GM19467 (cell line): ENCODE measurements around the gene SRC.

Experiments
- ATAC-seq: cut with Tn5 transposase; IDR thresholded peaks from one replicate; pipeline ENCODE4 v1.9.1; 2021; ENCODE audit warnings: mild to moderate bottlenecking, moderate library complexity; ENCODE audit not compliant: unreplicated experiment

The SRC gene

DNA sequence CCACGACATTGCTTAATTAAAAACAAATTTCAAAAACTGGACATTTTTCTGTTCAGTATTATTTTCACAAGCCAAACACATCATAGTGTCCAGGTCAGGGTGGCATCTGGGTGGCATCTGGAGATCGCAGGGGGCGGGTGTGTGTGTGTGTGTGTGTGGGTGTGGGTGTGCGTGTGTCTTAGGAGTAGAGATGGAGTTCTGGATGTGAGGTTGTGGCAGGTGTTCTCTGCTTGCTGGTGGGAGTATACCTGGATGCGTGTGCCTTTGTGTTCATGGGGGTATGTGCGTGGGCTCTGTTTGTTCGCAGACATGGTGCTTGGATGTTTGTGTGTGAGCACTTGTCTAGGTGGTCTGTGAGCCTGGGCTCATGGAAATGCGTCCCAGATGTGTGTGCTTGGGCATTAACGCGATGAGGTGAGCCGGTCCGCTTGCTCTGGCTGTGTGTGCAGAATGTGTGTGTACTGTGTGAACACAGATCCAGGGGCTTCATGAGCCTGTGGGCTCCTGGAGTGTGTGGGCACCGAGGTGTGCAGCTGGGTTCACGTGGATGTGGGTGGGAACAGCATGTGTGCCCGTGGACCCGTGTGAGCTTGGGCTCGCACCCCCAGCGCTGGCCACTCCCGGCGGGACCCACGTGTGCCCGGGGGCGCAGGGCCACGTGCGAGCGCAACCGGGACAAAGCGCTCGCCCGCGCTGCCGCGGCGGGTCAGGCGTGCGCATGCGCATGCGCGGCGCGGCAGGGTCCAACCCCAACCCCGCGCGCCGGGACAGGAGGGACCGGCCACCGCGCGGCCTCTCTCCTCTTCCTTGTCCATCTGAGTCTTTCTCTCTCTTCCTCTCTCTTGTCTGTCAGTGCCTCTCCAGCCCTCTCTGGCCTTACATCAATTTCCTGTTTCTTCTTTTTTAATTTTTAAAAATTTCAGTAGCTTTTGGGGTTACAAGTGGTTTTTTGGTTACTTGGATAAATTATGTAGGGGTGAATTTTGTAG, 60.4 kb downstream of the SRC start:
- no peak for ATAC-seq

- no peak for ATAC-seq
These were observed 61.2 kb downstream of the SRC start for GRCh38 chr20:37407019-37407566.

DNA sequence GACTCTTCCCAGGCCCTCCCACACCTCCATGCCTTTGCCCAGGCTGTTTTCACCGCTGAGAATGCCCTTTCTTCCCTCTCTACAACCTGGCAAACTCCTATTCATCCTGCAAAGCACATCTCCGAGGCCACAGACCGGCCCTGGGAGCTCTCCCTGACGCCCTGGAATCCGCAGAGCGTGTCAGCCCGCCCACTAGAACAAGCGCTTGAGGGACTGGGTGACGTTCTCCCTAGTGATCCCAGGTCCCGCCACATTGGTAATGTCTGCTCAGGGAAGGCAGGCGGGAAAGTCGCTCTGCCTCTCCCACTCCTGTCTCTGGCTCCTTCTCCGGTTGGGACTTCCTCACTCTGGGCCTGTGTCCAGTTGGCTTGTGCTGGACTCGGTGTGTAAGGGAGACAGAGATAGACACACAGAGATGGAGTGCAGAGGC, 61.6 kb downstream of the SRC start:
- no peak for ATAC-seq

DNA sequence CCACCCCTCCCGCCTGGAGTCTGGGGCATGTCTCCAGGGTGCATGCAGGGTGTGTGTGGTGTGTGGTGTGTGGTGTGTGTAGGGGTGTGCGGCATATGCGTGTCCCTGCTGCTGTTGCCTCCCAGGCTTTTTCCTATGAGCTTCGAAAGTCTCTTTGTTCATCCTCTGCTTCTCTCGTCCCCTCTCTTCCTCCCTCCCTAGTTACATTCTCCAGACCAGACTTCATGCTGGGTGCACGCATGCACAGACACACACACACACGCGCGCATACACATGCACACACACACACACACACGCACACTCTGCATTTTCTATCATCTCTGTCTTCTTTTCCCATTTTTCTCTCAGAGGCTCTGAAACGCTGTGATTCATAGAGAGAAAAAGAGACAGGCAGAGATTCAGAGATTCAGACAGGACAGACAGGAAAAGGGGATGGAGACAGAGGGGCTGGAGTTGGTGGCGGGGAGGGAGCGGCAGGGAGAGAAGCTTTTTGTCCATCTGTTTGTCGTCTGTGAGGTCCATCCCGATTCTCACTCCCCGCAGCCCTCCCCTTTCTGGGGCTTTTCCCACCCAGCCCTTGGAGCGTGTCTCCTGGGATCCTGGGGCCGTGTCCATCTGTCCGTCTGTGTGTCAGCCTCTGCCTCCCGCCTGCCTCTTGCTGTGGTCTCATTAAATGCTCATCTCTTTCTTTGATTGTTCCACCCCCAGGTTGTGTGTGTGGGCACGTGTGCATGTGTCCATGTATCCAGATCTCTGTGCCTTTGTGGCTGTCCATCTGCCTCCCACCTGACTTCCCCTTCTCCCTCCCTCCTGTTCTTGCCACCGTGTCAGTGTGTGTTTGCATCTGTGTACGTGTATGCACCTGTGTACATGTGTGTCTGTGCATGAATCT, 62.6 kb downstream of the SRC start:
- no peak for ATAC-seq

- no peak for ATAC-seq
These were observed 65.7 kb downstream of the SRC start for GRCh38 chr20:37411408-37412219.

DNA sequence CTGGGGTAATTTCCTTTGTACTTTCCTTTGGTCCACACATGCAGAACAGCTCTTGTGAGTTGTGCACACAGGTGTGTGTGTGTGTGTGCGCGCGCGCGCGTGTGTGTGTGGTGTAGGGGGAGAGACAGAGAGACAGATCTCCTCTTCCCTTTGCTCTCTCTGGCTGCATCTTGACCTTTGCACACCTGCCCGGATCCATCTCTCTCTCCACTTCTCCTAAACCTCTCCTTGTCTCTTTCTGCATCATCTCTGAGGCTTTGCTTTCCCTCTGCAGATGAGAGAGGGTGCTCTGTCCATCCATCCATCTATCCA, 67.0 kb downstream of the SRC start:
- no peak for ATAC-seq

DNA sequence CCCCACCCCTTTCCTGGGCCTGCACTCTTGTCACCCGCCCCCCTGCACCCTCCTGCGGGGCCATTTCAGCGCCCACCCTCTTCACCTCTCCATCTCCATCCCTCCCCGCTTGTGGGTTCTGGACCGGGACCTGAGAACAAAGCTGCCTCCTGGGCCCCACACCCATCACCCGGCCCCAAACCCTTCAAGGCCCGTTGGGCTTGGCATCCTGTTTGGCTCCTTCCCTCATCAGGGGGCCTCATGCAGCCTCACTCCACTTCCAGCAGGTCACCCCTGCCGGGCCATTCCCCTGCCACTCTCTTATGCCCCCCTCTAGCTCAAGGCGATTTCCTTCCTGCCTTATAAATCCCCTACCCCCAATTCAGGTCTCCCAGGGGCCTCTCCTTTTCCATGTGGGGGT, 67.4 kb downstream of the SRC start:
- ATAC-seq: no peak

DNA sequence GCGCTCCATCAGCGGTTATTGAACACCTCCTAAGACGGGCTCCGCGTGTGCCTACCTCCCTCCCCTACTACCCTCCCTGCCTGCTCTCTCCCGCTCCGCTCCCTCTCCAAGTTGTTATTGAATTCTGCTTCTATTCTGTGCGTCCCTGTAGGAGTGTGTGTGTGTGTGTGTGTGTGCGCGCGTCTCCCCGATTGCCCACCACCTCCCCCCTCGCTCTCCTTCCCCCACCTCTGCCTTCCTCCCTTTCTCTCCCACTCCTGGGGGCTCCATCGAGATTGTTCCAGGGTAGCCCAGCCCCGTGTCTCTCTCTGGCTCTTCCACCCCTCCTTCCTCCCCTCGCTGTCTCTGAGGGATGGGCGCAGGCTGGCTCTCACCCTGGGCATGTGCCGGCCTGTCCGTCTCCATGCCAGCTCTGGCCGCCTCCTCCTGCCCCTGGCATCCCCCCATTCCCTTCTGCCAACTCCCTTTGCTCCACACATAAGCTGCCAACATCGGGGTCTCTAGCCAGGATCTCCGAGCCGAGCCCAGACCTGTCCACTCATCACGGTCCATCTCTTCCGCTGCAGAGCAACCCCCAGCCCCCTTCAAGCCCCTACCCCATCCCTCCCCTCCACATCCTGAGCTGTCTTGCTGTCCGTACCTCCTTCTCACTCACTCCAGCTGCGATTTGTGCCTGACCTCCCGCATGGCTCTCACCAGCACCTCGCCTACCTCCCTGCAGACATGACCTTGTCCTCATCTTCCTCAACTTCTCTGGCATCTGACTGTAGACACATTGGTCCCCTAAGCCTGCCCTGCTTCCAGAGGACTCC, 68.5 kb downstream of the SRC start:
- no peak for ATAC-seq

DNA sequence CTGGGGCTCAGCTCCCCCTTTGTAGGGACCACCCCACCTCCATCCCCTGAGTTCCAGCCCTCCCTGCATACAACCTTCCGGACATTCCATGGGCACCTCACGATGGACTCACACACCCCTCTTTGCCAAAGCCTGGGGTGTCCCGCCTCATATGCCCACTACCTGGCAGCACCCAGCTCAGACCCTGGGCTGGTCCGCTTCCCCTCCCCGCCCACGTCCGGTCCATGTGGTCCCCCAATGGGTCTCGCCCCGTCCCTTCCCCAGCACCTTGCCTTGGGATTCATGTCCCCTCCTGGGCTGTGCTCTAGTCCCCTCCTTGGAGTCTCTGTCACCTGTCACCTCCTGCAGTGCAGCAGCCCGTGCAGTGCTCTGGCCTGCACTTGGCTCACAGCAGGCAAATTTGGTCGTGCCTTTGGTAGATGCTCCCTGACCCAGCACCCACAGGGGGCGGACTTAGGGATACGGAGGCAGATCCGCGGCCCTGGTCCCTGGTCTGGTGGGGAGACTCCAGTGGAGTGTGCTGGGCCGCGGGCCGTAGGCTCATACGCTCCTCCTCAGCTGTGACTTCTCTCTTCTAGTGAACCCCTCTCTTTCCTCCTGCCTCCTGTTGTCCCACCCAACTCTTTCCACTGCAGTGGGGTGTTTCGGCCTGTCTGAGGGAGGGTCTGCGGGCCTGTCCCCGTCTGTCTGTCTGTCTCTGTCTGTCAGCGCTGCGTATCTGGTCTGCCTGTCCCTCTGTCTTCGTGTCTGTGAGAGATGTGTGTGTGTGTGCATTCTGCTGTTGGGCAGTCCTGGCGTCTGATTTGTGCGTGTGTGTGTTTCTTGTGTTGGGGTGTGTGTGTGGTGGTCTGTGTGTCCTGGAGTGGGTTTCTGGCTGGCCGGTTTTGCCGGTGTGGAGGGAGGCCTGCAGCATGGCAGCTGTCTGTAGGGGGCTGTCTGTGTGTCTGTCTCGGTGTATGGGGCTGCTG, 69.5 kb downstream of the SRC start:
- no peak for ATAC-seq

- no peak for ATAC-seq
These were observed 70.3 kb downstream of the SRC start for GRCh38 chr20:37416100-37416847.

DNA sequence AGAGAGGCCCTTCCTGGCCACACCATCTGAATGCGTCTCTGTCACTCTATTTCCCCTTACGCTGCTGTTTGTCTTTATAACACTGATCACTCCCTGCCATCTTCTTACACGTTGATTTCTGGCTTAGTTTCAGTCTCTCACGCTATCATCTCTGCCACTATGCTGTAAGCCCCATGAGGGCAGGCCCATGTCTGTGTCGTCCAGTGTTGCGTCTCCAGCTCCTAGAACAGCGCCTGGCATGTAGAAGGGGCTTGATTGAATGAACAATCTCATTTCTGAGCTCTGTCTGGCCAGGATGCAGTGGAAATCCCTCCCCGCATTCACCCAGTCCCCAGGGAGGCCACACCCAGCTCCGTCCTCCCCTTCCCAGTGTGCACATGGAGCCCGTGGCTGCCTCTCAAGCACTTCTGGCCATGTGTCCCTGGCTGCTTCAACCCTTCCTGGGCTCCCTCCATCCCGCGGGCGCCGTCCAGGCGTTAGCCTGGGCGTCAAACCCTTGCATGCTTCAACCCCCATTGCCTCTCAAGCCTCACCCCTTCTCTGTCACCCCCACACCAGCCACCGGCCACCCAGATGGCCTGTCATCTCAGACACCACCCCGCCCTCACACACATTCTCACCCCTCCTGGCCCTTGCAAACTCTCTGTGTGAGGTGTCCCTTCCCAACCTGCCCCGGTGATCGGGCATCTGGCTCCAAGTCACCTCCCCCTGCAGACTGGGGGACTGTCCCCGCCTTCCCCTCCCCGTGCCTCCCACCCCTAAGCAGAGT, 71.1 kb downstream of the SRC start:
- ATAC-seq: no peak

- no peak for ATAC-seq
These were observed 71.9 kb downstream of the SRC start for GRCh38 chr20:37417617-37418467.

DNA sequence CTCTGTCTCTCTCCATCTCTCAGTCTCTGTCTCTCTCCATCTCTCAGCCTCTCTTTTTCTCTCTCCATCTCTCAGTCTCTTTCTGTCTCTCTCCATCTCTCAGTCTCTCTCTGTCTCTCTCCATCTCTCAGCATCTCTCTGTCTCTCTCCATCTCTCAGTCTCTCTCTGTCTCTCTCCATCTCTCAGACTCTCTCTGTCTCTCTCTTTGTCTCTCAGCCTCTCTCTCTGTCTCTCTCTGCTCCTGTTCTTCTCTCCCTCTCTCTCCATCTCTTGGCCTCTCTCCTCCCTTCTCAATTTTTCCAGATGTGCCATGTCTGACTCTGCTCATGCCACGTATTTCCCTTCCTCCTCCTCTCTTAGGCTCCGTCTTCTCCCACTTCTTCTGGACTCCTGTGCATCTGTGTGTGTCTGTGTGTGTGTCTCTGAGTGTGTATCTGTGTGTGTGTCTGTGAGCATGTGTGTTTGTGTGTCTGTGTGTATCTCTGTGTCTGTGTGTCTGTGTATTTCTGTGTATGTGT, 72.7 kb downstream of the SRC start:
- ATAC-seq: no peak

GRCh38 chr20:37419307-37419706, 73.4 kb downstream of the SRC start:
- no peak for ATAC-seq

DNA sequence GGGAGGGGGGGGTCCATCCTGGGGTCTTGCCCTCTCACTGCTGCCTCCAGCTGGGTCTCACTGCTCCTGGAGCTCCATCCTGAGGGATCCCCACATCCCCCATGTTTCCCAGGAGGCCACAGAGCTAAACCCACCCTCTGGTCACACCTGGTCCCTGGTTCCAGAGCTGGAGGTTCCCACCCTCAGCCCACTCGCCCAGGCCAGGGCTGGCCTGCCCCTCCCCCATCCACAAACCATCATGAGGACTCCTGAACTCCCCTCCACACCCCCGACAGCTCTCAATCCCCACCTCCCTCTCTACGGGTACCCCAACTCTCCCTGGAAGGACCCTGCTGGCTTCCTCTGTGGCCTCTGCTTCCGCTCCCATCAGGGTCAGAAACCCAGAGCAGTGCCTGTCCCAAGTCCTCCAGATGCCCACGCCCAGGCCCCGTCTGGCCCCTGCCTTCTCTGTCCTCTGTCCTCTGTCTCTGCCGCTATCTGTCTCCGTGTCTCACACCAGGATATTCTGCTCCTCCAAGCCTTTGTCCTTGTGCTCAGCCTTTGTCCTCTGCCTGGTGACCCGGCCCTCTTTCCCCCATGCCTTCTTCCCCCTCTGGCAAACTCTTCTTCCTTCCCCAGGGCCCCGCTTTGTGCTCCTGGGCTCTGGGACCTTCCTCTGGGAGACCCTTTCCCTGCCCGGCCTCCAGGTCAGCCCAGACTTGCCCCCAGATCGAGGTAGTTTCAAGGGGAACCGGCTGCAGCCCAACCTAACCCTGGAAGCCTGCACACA, 74.0 kb downstream of the SRC start:
- ATAC-seq: no peak
